ENCODE data around the gene MORN5.

Gene MORN5

DNA sequence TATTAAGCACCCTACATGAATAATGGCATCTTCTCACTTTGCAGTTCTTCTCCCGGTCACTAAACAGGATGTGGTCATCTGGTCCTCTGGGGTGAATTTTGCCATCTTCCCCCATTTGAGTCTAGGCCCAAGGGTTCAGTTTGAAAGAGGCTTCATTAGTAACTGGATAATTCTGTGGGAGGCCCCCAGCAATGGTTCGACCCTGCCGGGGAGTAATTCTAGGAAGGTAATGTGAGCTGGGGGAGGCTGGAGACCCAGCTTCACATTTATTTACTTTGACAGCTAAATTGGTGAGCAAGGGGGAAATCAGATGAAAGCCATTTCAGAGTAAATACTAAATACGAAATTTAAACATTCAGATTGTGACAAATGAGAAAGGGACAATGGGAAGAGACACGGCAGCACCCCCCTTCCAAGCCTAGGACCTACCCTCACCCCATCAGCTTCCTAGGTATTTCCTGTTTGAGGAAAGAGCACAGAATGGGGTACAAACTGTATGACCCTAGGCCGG is 73.1 kb downstream of the MORN5 start:
- H3K9me3 ChIP-seq (ENCODE audit: control insufficient read depth, insufficient read depth, low read depth, low read length), result no peaks in the 10 kb centered on the region
- POLR2A ChIA-PET, result no interaction called here
- H3K4me1 ChIP-seq (ENCODE audit: control insufficient read depth, insufficient read depth, low read length), result no peaks in the 10 kb centered on the region
- no peak overlapping the region for H3K4me3 ChIP-seq (ENCODE audit: low read depth, low read length)
- no peak overlapping the region for H3K27ac ChIP-seq (ENCODE audit: extremely low read depth, low read depth, low read length)
- CTCF ChIA-PET, result interaction anchor here (1.4 to 1.5 kb wide), 2 partner anchors 59 to 134 kb away, joined by 3 read pairs; no protein-coding TSS in a partner anchor
- TF ChIP-seq, protein P1, sequence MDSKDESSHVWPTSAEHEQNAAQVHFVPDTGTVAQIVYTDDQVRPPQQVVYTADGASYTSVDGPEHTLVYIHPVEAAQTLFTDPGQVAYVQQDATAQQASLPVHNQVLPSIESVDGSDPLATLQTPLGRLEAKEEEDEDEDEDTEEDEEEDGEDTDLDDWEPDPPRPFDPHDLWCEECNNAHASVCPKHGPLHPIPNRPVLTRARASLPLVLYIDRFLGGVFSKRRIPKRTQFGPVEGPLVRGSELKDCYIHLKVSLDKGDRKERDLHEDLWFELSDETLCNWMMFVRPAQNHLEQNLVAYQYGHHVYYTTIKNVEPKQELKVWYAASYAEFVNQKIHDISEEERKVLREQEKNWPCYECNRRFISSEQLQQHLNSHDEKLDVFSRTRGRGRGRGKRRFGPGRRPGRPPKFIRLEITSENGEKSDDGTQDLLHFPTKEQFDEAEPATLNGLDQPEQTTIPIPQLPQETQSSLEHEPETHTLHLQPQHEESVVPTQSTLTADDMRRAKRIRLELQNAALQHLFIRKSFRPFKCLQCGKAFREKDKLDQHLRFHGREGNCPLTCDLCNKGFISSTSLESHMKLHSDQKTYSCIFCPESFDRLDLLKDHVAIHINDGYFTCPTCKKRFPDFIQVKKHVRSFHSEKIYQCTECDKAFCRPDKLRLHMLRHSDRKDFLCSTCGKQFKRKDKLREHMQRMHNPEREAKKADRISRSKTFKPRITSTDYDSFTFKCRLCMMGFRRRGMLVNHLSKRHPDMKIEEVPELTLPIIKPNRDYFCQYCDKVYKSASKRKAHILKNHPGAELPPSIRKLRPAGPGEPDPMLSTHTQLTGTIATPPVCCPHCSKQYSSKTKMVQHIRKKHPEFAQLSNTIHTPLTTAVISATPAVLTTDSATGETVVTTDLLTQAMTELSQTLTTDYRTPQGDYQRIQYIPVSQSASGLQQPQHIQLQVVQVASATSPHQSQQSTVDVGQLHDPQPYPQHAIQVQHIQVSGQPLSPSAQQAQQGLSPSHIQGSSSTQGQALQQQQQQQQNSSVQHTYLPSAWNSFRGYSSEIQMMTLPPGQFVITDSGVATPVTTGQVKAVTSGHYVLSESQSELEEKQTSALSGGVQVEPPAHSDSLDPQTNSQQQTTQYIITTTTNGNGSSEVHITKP (tag by site-specific recombination; IDR thresholded peaks at IDR 0.05), result peak; percentile 94
- TF ChIP-seq ZBTB7A (tag by site-specific recombination; IDR thresholded peaks at IDR 0.05; ENCODE audit: low read depth), result no peak
- 0 out of 2 replicates have a peak, but pooled peaks have one; percentile 15 for TF ChIP-seq GLIS1 (tag by site-specific recombination; IDR thresholded peaks at IDR 0.05)
- H3K36me3 ChIP-seq (ENCODE audit: control insufficient read depth in 2 of 2, insufficient read depth in 1 of 2, low read length in 2 of 2), result no peaks in the 10 kb centered on the region

DNA sequence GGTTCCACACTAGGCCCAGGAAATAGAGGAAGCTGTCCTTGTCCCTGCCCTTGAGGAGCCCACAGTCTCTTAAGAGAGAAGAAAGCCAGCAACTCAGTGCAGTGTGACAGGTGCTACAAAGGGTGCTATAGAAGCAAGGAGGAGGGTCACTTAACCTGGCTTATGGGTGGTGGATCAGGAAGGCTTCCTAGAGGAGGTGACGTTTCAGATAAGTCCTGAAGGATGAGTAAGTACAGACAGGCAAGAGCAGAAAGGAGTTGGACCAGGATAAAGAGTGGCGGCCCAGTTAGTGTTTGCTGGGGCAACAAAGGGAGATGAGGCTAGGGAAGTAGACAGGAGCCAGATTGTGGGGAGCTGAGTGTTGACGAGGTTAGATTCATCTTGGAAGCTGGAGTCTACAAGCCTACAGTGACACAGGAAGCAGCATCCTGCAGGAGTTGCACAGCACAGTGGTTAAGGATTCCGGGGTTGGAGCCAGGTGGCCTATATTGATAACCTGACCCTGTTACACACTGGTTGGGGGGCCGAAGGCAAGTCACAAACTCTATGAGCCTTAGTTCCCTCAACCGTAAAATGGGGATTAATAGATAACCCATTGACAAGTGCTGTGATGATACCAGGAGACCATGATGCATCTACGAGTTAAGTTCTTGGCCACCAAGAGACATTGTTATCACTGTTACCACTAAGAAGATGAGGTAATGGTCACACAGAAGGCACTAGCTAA is 74.5 kb downstream of the MORN5 start:
- Histone ChIP-seq H3K4me3 (ENCODE audit: low read depth, low read length) (no peak overlapping the region), H3K4me1 (ENCODE audit: control insufficient read depth, insufficient read depth, low read length) (no peaks in the 10 kb centered on the region), H3K27ac (ENCODE audit: extremely low read depth, low read depth, low read length) (no peak overlapping the region), H3K36me3 (ENCODE audit: control insufficient read depth in 2 of 2, insufficient read depth in 1 of 2, low read length in 2 of 2) (no peaks in the 10 kb centered on the region), H3K9me3 (ENCODE audit: control insufficient read depth, insufficient read depth, low read depth, low read length) (no peaks in the 10 kb centered on the region)
- ChIA-PET POLR2A (no interaction called here), CTCF (no interaction called here)
- TF ChIP-seq ZNF133 (tag by site-specific recombination; IDR thresholded peaks at IDR 0.05), result no peak
- TF ChIP-seq, protein P2, sequence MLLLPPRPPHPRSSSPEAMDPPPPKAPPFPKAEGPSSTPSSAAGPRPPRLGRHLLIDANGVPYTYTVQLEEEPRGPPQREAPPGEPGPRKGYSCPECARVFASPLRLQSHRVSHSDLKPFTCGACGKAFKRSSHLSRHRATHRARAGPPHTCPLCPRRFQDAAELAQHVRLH (tag by site-specific recombination; IDR thresholded peaks at IDR 0.05), result no peak
- no peak for TF ChIP-seq ZNF548 (tag by site-specific recombination; IDR thresholded peaks at IDR 0.05)
- TF ChIP-seq, protein P3, sequence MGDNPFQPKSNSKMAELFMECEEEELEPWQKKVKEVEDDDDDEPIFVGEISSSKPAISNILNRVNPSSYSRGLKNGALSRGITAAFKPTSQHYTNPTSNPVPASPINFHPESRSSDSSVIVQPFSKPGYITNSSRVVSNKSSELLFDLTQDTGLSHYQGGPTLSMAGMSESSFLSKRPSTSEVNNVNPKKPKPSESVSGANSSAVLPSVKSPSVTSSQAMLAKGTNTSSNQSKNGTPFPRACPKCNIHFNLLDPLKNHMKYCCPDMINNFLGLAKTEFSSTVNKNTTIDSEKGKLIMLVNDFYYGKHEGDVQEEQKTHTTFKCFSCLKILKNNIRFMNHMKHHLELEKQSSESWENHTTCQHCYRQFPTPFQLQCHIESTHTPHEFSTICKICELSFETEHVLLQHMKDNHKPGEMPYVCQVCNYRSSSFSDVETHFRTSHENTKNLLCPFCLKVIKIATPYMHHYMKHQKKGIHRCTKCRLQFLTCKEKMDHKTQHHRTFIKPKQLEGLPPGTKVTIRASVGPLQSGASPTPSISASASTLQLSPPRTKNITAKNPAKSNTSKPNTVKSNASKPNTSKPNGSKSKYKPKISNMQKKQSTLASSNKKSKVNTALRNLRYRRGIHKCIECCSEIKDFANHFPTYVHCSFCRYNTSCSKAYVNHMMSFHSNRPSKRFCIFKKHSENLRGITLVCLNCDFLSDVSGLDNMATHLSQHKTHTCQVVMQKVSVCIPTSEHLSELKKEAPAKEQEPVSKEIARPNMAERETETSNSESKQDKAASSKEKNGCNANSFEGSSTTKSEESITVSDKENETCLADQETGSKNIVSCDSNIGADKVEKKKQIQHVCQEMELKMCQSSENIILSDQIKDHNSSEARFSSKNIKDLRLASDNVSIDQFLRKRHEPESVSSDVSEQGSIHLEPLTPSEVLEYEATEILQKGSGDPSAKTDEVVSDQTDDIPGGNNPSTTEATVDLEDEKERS (tag by site-specific recombination; IDR thresholded peaks at IDR 0.05), result no peak
- no peak for TF ChIP-seq GLIS2 (tag by site-specific recombination; IDR thresholded peaks at IDR 0.05)
- TF ChIP-seq, protein P4, sequence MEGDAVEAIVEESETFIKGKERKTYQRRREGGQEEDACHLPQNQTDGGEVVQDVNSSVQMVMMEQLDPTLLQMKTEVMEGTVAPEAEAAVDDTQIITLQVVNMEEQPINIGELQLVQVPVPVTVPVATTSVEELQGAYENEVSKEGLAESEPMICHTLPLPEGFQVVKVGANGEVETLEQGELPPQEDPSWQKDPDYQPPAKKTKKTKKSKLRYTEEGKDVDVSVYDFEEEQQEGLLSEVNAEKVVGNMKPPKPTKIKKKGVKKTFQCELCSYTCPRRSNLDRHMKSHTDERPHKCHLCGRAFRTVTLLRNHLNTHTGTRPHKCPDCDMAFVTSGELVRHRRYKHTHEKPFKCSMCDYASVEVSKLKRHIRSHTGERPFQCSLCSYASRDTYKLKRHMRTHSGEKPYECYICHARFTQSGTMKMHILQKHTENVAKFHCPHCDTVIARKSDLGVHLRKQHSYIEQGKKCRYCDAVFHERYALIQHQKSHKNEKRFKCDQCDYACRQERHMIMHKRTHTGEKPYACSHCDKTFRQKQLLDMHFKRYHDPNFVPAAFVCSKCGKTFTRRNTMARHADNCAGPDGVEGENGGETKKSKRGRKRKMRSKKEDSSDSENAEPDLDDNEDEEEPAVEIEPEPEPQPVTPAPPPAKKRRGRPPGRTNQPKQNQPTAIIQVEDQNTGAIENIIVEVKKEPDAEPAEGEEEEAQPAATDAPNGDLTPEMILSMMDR (tag by site-specific recombination; IDR thresholded peaks at IDR 0.05), result no peak
- no peak for TF ChIP-seq GFI1B (tag by site-specific recombination; IDR thresholded peaks at IDR 0.05)
- TF ChIP-seq ZNF350 (tag by site-specific recombination; IDR thresholded peaks at IDR 0.05), result no peak
- no peak for TF ChIP-seq MZF1 (tag by site-specific recombination; IDR thresholded peaks at IDR 0.05; ENCODE audit: borderline replicate concordance)

Measured in HEK293 (cell line).